Mucosa of rectum (tissue), 2 donors: ENCODE results near the gene RAB14.

Experiments
- H3K27ac ChIP-seq, 2 donors: one replicate each; pipeline ENCODE4 v1.7.0; 2013; ENCODE audit warnings: inconsistent platforms in 2 of 2, low read depth in 2 of 2, low read length in 2 of 2
- H3K27me3 ChIP-seq, 2 donors: one replicate each; pipeline ENCODE4 v1.7.0; 2013; ENCODE audit warnings: low read length in 2 of 2; ENCODE audit not compliant: control insufficient read depth in 2 of 2, insufficient read depth in 2 of 2
- H3K36me3 ChIP-seq, 2 donors: one replicate each; pipeline ENCODE4 v1.7.0; 2013; ENCODE audit warnings: low read length in 2 of 2; ENCODE audit not compliant: control insufficient read depth in 2 of 2, insufficient read depth in 2 of 2
- H3K4me1 ChIP-seq, 2 donors: one replicate each; pipeline ENCODE4 v1.7.0; 2013; ENCODE audit warnings: low read length in 2 of 2, mild to moderate bottlenecking in 1 of 2; ENCODE audit not compliant: control insufficient read depth in 2 of 2, insufficient read depth in 2 of 2
- H3K4me3 ChIP-seq, 2 donors: one replicate each; pipeline ENCODE4 v1.7.0; 2013; ENCODE audit warnings: low read length in 2 of 2
- H3K9ac ChIP-seq, 2 donors: one replicate each; pipeline ENCODE4 v1.7.0; 2013; ENCODE audit warnings: low read length in 2 of 2, low read depth in 1 of 2, mild to moderate bottlenecking in 1 of 2
- H3K9me3 ChIP-seq, 2 donors: one replicate each; pipeline ENCODE4 v1.7.0; 2013; ENCODE audit warnings: low read length in 2 of 2; ENCODE audit not compliant: control insufficient read depth in 2 of 2
- donor health status: healthy.
- donor health status: Normal muscosa, but diverticular disease.

The RAB14 gene

DNA sequence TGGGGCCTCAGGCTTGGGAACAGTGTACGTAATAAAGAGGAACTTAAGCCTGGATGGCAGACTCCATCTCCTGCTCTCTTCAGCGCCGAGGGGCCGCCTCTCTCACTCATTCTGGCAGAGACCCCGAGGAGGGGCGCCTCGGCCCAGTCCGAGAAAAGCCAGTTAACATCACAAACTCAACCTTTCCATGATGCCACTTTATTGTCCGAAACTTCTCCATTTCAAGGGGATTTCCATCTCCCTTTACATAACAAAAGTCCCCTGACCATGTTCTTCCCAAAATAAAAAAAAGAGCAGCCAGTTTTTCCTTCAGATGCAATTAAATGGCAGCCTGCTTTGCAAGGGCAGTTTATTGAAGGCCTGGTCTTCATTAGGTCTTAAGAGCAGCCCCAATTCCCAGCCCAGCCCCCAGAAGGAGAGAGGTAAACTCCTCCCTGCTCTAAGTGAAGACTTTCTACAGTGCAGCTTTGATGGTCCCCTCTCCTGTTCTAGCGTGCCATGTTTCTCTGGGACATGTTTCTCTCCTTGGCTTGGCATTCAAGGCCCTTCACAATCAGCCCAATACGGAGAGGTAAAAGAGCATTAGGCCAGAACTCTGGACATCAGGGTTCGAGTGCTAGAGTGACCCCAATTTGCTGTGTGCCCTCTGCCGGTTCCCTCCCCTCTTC is 19.5 kb upstream of the RAB14 start:
- Histone ChIP-seq H3K36me3 (peaks cover 0 to 2% of the 10 kb centered on the region in 2 donors), H3K4me1 (peaks cover 0 to 2% of the 10 kb centered on the region in 2 donors), H3K27ac (no peak overlapping the region), H3K9ac (no peak overlapping the region), H3K4me3 (no peak overlapping the region), H3K9me3 (no peaks in the 10 kb centered on the region), H3K27me3 (no peaks in the 10 kb centered on the region)

DNA sequence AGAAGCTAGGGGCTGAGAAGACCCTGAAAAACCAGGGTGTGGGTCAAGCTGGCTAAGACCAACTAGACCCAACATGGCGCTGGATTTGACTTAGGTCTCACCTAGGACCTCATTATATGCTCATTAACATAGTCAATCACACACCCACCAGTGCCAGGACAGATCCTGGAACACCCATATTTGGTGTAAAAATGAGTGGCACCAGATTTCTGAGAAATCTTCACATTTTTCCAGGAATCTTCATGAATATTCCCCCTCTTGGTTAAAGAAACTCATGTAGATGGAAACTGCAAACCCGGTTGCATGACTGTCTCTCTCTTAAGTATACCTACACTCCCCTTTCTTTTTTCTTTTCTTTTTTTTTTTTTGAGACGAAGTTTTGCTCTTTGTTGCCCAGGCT is 17.9 kb upstream of the RAB14 start:
- Histone ChIP-seq H3K36me3 (peaks cover 0 to 2% of the 10 kb centered on the region in 2 donors), H3K9ac (no peak overlapping the region), H3K4me3 (no peak overlapping the region), H3K27me3 (no peaks in the 10 kb centered on the region), H3K9me3 (no peaks in the 10 kb centered on the region), H3K27ac (no peak overlapping the region), H3K4me1 (peaks cover 0 to 2% of the 10 kb centered on the region in 2 donors)

DNA sequence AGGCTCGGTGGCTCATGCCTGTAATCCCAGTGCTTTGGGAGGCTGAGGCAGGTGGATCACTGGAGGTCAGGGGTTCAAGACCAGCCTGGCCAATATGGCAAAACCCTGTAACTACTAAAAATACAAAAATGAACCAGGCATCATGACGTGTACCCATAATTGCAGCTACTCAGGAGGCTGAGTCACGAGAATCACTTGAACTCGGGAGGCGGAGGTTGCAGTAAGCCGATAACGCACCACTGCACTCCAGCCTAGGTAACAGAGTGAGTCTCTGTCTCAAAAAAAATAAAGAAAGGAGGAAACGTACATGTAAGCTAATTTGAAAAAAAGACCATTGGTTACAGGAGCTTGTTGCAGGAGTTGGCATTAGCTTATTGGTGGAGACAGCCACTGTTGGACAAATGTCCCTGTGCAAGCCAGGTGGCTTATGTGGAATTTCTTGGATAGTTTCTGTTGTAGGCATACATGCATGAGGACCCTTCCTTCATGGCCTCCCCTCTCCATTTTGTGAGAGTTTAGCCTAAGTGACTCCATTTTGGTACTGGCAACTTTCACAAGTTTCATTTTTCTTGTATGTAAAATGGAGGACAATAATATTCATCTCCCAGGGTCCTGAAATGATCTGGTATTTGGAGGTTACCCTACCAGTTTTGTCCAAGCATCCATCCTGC is 16.8 kb upstream of the RAB14 start:
- H3K36me3 ChIP-seq = peaks cover 0 to 2% of the 10 kb centered on the region in 2 donors
- no peak overlapping the region for H3K27ac ChIP-seq
- no peak overlapping the region for H3K9ac ChIP-seq
- H3K4me3 ChIP-seq = no peak overlapping the region
- H3K9me3 ChIP-seq = no peaks in the 10 kb centered on the region
- H3K27me3 ChIP-seq = no peaks in the 10 kb centered on the region
- peaks cover 0 to 2% of the 10 kb centered on the region in 2 donors for H3K4me1 ChIP-seq

DNA sequence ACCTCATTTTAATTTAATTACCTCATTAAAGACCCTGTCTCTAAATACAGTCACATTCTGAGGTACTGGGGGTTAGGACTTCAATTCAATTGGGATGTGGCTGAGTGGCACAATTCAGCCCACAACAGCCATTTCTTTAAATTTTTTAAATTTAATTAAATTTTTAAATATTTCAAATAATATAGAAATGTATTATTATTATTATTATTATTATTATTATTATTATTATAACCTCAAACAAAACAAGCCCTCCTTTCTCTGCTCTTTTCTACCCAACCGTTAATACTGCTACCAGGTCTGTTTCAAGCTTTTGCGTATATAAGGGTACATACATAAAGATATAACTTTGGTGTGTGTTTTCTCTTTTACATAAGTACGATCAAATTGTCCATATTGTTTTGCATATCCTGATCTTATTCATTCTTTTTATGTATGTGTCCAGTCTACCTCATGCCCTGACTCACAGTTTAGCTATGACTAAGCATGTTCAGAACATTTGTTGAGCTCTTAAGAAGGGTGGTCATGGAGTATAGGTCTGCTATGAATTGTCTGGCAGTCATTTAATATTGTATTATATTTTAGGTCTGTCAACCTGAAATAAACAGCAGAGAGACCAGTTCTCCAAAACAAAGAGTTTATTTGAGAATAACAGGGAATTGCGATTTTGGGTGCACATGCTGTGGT is 16.1 kb upstream of the RAB14 start:
- H3K4me3 ChIP-seq = no peak overlapping the region
- peaks cover 0 to 6% of the 10 kb centered on the region in 2 donors for H3K4me1 ChIP-seq

DNA sequence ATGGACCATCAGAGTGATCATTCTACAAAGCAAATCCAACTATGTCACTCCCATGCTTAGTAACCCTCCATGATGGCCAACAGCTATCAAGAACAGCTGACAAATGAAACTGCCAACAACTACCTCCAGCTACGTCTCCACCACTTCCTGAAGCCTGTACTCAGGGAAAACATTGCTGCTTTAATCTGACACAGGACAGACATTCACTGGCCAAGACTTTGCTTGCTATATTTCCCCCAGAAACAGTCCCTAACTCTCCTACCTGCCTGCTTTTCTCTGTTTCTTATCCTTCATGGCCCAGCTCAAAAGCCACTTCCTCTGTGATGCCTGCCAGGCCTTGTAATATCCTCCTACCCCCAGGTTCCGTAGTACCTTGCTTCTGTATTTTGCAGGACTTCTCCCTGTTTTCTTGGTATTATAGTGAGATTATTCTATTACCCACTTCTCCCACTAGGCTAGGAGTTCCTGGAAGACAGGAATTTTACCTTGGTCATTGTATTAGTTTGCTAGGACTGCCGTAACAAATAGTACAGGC is 14.7 kb upstream of the RAB14 start:
- Histone ChIP-seq H3K27ac (no peak overlapping the region), H3K36me3 (peaks cover 0 to 2% of the 10 kb centered on the region in 2 donors), H3K4me3 (no peak overlapping the region), H3K4me1 (peaks cover 0 to 6% of the 10 kb centered on the region in 2 donors), H3K9ac (no peak overlapping the region), H3K27me3 (no peaks in the 10 kb centered on the region), H3K9me3 (no peaks in the 10 kb centered on the region)

More for the DNA sequence above, 16.1 kb upstream of the RAB14 start:
- Histone ChIP-seq H3K27me3 (no peaks in the 10 kb centered on the region), H3K27ac (no peak overlapping the region), H3K9me3 (no peaks in the 10 kb centered on the region), H3K9ac (no peak overlapping the region), H3K36me3 (peaks cover 0 to 2% of the 10 kb centered on the region in 2 donors)

DNA sequence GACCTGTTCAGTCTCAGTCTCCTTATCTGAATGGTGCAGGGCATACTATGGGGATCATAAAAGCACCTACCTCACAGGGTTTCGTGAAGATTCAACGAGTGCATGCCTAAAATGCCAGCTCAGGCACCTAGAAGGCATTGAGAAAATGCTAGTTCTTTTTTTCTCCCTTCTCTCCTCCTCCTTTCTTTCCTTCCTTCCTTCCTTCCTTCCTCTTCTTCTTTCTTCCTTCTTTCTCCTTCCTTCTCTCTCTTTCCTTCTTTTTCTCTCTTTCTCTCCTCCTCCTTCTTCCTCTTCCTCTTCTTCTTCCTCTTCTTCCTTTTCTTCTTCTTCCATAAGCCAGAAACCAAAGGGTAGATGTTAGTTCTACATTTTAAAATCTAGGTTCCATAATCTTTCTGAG is 12.3 kb upstream of the RAB14 start:
- Histone ChIP-seq H3K9me3 (no peaks in the 10 kb centered on the region), H3K27ac (no peak overlapping the region), H3K27me3 (no peaks in the 10 kb centered on the region), H3K4me3 (no peak overlapping the region), H3K4me1 (peaks cover 0 to 4% of the 10 kb centered on the region in 2 donors), H3K9ac (no peak overlapping the region), H3K36me3 (peaks cover 0 to 2% of the 10 kb centered on the region in 2 donors)

DNA sequence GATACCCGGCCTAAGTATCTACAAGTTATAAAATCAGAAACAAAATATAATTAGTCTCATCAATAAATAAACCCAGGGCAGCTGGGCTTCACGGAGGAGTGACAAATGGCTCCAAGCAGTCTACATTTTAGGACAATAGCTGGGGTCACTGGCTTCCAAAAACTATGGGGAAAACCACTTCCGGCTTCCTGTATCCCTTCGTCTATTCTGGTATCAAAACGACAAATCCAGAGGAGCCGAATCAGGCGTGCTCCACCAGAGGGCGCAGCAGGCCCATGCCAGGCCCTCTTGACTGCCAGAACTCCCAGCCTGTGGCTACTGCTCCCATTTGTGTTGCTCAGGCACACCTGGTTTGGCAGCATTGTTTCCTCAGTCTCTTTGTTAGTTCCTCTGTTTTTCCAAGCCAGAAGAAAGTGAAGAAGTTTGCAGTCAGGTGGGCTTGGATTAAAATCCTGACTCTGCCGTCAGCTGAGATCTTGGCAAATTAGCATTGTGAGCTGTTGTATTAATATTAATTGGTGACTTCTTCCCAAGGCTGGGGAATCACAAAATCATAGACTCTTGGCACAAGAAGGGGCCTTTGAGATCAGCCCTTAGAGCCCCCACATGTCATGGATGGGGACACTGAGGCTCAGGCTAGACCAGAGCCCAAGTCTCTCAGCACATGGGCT is 11.6 kb upstream of the RAB14 start:
- H3K9me3 ChIP-seq = no peaks in the 10 kb centered on the region
- no peaks in the 10 kb centered on the region for H3K27me3 ChIP-seq
- no peak overlapping the region for H3K9ac ChIP-seq
- peaks cover 0 to 2% of the 10 kb centered on the region in 2 donors for H3K36me3 ChIP-seq
- no peak overlapping the region for H3K4me3 ChIP-seq
- H3K4me1 ChIP-seq = peaks cover 0 to 4% of the 10 kb centered on the region in 2 donors
- no peak overlapping the region for H3K27ac ChIP-seq

DNA sequence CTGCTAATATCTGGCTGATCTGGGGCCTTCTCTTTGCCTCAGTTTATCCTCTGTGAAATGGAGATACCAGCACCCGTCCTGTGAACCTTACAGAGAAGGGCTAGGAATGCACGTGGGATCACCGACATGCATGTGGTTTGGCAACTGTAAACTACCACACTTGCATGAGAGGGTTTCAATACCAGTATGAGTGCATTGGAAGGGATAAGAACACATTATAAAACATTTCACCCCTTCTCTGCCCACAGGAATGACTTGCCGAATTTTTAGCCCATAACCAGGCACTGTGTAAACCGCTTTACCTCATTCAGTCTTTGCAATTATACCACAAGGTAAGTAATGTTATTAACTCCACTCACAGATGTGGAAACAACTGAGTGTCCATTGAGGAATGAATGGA is 8.9 kb upstream of the RAB14 start:
- no peak overlapping the region for H3K4me3 ChIP-seq
- H3K36me3 ChIP-seq = no peaks in the 10 kb centered on the region
- no peaks in the 10 kb centered on the region for H3K9me3 ChIP-seq
- no peak overlapping the region for H3K27ac ChIP-seq
- H3K9ac ChIP-seq = no peak overlapping the region
- peaks cover 0 to 5% of the 10 kb centered on the region in 2 donors for H3K4me1 ChIP-seq
- H3K27me3 ChIP-seq = no peaks in the 10 kb centered on the region

DNA sequence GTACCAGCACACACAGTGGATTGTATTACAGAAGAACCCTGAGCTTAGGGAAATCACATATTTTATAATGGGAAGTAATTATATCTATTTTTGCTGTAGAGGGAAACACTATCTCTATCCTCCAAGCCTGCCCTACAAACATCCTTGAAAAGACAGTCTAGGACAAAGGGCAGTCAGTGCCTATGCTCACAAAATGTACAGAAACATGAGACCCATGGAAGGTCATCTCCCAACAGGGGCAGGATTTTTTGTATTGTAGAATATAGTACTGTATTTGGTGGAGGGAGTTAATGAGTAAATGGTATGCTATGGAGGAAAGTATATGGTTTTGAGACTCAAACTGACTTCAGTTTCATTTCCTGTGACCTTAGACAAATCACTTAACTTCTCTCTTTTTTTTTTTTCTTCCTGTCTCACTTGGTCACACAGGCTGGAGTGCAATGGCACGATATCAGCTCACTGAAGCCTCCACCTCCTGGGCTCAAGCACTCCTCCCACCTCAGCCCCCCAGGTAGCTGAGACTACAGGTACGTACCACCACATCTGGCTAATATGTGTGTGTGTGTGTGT is 5.8 kb upstream of the RAB14 start:
- no peak overlapping the region for H3K9ac ChIP-seq
- H3K27ac ChIP-seq = peak overlapping the region in 1 of 2 donors; percentile 12
- H3K4me3 ChIP-seq = no peak overlapping the region
- no peaks in the 10 kb centered on the region for H3K27me3 ChIP-seq
- no peaks in the 10 kb centered on the region for H3K9me3 ChIP-seq
- peaks cover under 1 to 2% of the 10 kb centered on the region in 2 donors for H3K4me1 ChIP-seq
- no peaks in the 10 kb centered on the region for H3K36me3 ChIP-seq
